ENCODE results near the gene TRIM63. TPM values are rescaled to one million over a fixed set of nuclear protein-coding genes. Genes with fewer than 3 reads are reported as not detected.

Gene TRIM63
- total and polyA plus RNA-seq, 8 donors, result 0.09 to 0.52 (median 0.33) TPM; not detected in 2

DNA sequence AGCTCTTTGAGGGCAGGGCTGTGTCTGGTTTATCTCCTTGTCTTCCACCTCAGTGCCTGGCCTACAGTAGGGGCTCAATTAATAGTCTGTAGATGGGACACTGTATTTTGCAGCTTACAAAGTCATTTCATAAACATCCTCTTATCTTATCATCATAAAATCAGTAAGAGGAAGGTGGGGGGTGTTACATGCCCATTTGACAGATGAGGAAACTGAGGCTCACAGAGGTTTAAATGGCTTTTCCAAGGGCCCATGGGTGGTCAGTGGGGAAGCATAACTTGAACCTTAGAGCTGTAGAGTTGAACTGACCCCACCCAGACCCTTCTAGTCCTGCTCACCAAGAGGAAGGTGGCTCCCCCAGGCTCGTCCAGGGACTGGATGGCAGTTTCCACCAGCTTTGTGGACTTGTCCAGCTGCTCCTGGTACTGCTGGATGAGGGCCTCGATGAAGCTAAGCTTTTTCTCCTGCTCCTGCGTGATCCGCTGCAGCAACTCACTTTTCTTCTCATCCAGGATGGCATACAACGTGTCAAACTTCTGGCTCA is 9.3 kb downstream of the TRIM63 start:
- ATAC-seq (no peak), DNase-seq (no peak), FAIRE-seq (no peak)
- 81 to 83% methylated on average over 5 of the region's 5 CpGs for WGBS, 2 donors
- Histone ChIP-seq H3K4me1 (no peaks in the 10 kb centered on the region), H3K27ac (no peak overlapping the region), H3K4me3 (no peak overlapping the region), H3K36me3 (no peaks in the 10 kb centered on the region), H3K9me3 (no peaks in the 10 kb centered on the region), H3K27me3 (no peaks in the 10 kb centered on the region)
- TF ChIP-seq, protein P1, sequence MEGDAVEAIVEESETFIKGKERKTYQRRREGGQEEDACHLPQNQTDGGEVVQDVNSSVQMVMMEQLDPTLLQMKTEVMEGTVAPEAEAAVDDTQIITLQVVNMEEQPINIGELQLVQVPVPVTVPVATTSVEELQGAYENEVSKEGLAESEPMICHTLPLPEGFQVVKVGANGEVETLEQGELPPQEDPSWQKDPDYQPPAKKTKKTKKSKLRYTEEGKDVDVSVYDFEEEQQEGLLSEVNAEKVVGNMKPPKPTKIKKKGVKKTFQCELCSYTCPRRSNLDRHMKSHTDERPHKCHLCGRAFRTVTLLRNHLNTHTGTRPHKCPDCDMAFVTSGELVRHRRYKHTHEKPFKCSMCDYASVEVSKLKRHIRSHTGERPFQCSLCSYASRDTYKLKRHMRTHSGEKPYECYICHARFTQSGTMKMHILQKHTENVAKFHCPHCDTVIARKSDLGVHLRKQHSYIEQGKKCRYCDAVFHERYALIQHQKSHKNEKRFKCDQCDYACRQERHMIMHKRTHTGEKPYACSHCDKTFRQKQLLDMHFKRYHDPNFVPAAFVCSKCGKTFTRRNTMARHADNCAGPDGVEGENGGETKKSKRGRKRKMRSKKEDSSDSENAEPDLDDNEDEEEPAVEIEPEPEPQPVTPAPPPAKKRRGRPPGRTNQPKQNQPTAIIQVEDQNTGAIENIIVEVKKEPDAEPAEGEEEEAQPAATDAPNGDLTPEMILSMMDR (IDR thresholded peaks at IDR 0.05), result no peak
- intact Hi-C loops (cut with DNase I), result no loop called here

DNA sequence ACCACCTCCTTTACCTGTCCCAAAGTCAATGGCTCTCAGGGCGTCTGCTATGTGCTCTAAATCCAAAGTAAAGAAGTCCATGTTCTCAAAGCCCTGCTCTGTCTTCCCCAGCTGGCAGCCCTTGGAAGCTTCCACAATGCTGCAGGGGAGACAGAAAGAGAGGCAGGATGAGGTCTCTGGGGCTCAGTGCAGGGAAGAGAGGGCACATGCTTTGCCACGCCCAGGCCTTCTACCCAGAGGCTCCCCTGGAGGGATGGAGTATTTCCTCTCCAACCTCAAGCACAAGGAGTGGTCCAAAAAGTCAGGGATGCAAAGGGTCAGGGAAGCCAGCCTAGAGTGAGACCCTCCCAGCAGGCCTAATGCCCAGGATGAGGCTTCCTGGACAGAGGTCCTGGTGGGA is 10.2 kb downstream of the TRIM63 start:
- no peaks in the 10 kb centered on the region for H3K9me3 ChIP-seq
- TF ChIP-seq, protein P1 (IDR thresholded peaks at IDR 0.05), result no peak
- 86 to 94% methylated on average over 2 of the region's 2 CpGs for WGBS, 2 donors
- DNase-seq, result no peak
- intact Hi-C loops (cut with DNase I), result no loop called here
- FAIRE-seq, result no peak
- no peak overlapping the region for H3K4me3 ChIP-seq
- H3K27ac ChIP-seq, result no peak overlapping the region
- H3K36me3 ChIP-seq, result no peaks in the 10 kb centered on the region
- no peaks in the 10 kb centered on the region for H3K27me3 ChIP-seq
- no peaks in the 10 kb centered on the region for H3K4me1 ChIP-seq
- no peak for ATAC-seq

DNA sequence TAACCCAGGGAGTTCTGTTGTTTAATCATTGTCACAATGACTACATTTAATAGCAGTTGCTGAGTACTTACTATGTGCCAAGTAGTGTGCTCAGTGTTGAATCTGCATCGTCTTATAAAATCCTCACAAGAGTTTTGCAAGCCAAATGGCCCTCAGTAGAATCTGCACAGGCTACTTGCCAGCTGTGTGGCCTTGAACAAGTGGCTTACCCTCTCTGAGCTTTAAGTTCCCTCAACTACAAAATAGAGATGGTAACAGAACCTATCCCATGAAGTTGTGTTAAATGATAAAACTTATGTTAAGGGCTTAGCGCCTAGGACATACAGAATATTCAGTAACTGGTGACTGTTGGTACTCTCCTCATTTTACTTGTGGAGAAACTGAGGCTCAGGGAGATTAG is 12.4 kb downstream of the TRIM63 start:
- FAIRE-seq (no peak), DNase-seq (no peak), ATAC-seq (no peak)
- WGBS, 2 donors, result 66 to 77% methylated on average over 2 of the region's 2 CpGs
- Histone ChIP-seq H3K27ac (no peak overlapping the region), H3K27me3 (no peaks in the 10 kb centered on the region), H3K4me1 (no peaks in the 10 kb centered on the region), H3K9me3 (no peaks in the 10 kb centered on the region), H3K4me3 (no peak overlapping the region), H3K36me3 (no peaks in the 10 kb centered on the region)
- intact Hi-C loops (cut with DNase I), result no loop called here
- TF ChIP-seq, protein P1 (IDR thresholded peaks at IDR 0.05), result no peak

DNA sequence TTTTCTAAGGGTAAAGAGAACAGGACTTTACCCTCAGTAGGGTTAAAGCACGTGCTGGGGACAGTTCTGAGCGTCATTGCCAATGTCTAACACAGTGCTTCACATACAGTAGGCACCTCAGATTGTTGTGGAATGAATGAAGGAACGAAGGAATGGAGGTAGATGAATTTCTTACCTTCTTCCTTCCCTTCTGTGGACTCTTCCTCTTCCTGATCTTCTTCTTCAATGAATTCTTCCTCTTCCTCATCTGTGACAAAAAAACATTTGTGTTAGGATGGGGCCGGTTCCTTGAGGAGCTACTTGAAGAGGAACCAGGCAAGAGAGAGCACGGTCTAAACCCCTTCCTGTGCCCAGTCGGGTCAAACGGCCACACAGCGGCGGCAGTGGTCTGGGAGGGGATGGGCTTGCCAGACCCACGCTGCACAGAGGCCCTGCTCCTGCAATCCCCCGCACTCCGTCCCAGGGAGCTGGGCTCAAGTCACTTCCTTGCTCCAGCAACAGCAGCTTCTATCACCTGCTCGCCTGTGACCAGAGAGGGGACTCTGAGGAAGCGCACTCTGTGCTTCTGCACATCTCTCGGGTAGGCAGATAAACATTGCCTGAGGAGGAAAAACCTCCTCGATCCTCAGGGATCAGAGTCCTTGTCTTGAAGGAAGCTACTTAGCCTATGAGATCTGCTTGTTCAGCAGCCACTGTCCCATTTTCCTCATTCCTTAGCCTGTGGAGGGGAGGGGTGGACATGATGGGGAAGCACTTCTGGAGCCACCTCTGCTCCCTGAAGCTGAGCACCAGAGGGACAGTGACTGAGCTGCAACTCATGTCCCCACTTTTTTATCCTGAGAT is 13.5 kb downstream of the TRIM63 start:
- H3K36me3 ChIP-seq, result no peaks in the 10 kb centered on the region
- FAIRE-seq (no peak), DNase-seq (peak in 1 of 6 donors; percentile 56), ATAC-seq (no peak)
- no peak overlapping the region for H3K27ac ChIP-seq
- WGBS, 2 donors, result 74 to 79% methylated on average over 16 of the region's 16 CpGs
- no peaks in the 10 kb centered on the region for H3K4me1 ChIP-seq
- no peaks in the 10 kb centered on the region for H3K9me3 ChIP-seq
- no peak overlapping the region for H3K4me3 ChIP-seq
- intact Hi-C loops (cut with DNase I), result no loop called here
- TF ChIP-seq, protein P1 (IDR thresholded peaks at IDR 0.05), result no peak
- H3K27me3 ChIP-seq, result no peaks in the 10 kb centered on the region

DNA sequence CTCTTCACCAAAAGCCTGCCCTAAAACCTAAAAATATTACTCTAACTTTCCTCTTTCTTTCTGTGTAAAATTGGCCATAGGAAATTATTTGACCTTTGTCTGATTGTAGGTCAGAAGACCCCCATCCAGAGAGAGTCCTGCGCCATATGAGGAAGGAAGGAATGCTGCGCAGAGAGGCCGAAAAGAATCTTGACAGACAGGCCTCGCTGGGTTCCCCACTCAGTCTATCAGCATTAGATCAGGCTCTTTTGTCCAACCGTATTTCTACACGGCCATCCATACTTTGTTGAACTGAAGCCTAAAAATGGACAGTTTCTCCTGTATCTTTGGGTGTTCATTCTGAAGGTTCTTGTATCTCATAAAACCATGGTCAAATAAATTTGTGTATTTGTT is 17.2 kb downstream of the TRIM63 start:
- Histone ChIP-seq H3K27ac (no peak overlapping the region), H3K27me3 (no peaks in the 10 kb centered on the region), H3K9me3 (no peaks in the 10 kb centered on the region), H3K4me3 (no peak overlapping the region), H3K4me1 (peaks cover 0 to 9% (median 0%) of the 10 kb centered on the region in 3 donors), H3K36me3 (no peaks in the 10 kb centered on the region)
- ATAC-seq (no peak), DNase-seq (no peak), FAIRE-seq (no peak)
- intact Hi-C loops (cut with DNase I), result no loop called here
- TF ChIP-seq, protein P1 (IDR thresholded peaks at IDR 0.05), result no peak
- WGBS, 2 donors, result 92 to 95% methylated on average over 6 of the region's 6 CpGs
